Endothelial cell of umbilical vein (primary cell): ENCODE data around the gene IRX5. TPM values are rescaled to one million over a fixed set of nuclear protein-coding genes. Genes with fewer than 3 reads are reported as not detected.

Source experiments
- BruUV-seq: library from RNA; stranded (reverse); fragments of 400-500 nt; replicated peaks from 2 replicates; lab custom pipeline; 2021; lab: Mats Ljungman, UMichigan
- CTCF ChIA-PET: fragments of 300-600, 350-600 bp; sonication (Branson Sonifier 250); formaldehyde crosslinking; loops from one replicate; lab custom pipeline; 2021; ENCODE audit warnings: antibody characterized with exemption, inconsistent platforms; lab: Charles Lee
- POLR2A ChIA-PET: fragments of 300-600, 350-600 bp; sonication (Branson Sonifier 250); formaldehyde crosslinking; loops from one replicate; lab custom pipeline; 2021; ENCODE audit warnings: antibody characterized with exemption, inconsistent platforms; lab: Charles Lee
- DNase-seq: peaks from one replicate; pipeline ENCODE4 v3.0.0-alpha.2; 2011; ENCODE audit warnings: low read depth, low spot score
- FAIRE-seq: peaks from 2 replicates; lab custom pipeline; 2011; peaks lifted over from hg19 to GRCh38; lab: Jason Lieb, UNC
- H2AFZ ChIP-seq: 2 replicates; pipeline ENCODE4 v1.6.0; 2012; ENCODE audit warnings: low read depth, low read length, control low read depth, inconsistent platforms
- H3K27ac ChIP-seq: 2 replicates; pipeline ENCODE4 v1.5.1; 2011; ENCODE audit warnings: low read depth, mild to moderate bottlenecking, control low read depth, low read length, moderate library complexity; ENCODE audit not compliant: insufficient read depth
- H3K27me3 ChIP-seq, 2 experiments: 2 replicates each; pipeline versions ENCODE4 v1.6.0 to v1.6.1; 2011; ENCODE audit warnings: low read length in 2 of 2, mixed read lengths in 1 of 2; ENCODE audit not compliant: control insufficient read depth in 2 of 2, insufficient read depth in 2 of 2
- H3K36me3 ChIP-seq, 2 experiments: 2 replicates in 1 of 2; 3 replicates in 1 of 2; pipeline ENCODE4 v1.5.1; 2011; ENCODE audit warnings: low read length in 2 of 2, mild to moderate bottlenecking in 1 of 2, moderate library complexity in 1 of 2; ENCODE audit not compliant: control insufficient read depth in 2 of 2, insufficient read depth in 2 of 2; ENCODE audit errors: extremely low read depth in 1 of 2
- H3K4me1 ChIP-seq: 3 replicates; pipeline ENCODE4 v1.5.1; 2011; ENCODE audit warnings: mild to moderate bottlenecking, low read length; ENCODE audit not compliant: control insufficient read depth, insufficient read depth; ENCODE audit errors: extremely low read depth
- H3K4me2 ChIP-seq: 2 replicates; pipeline ENCODE4 v1.6.1; 2011; ENCODE audit warnings: low read length, control low read depth, mixed read lengths; ENCODE audit not compliant: insufficient read depth
- H3K4me3 ChIP-seq, 3 experiments: fragments of 200-600 bp in 1 of 3; sonication (generic), shearing (Covaris generic) in 1 of 3; replicated peaks in 1 of 3; 2 replicates each; pipeline ENCODE4 v1.5.1; 2011 to 2016; ENCODE audit warnings: control low read depth in 3 of 3, low read length in 3 of 3, mild to moderate bottlenecking in 2 of 3, inconsistent platforms in 1 of 3, low read depth in 1 of 3, moderate library complexity in 1 of 3; ENCODE audit not compliant: insufficient read depth in 1 of 3
- H3K79me2 ChIP-seq: 2 replicates; pipeline ENCODE4 v1.6.0; 2012; ENCODE audit warnings: low read length, inconsistent platforms; ENCODE audit not compliant: control insufficient read depth, insufficient read depth
- H3K9ac ChIP-seq: replicated peaks from 2 replicates; pipeline ENCODE3; 2011; ENCODE audit warnings: low read length, control low read depth; ENCODE audit not compliant: insufficient read depth; ENCODE audit errors: extremely low read depth
- H3K9me1 ChIP-seq: replicated peaks from 3 replicates; pipeline ENCODE4 v1.6.0; 2011; ENCODE audit warnings: mild to moderate bottlenecking, low read length; ENCODE audit not compliant: control insufficient read depth, insufficient read depth; ENCODE audit errors: extremely low read depth
- H3K9me3 ChIP-seq: replicated peaks from 2 replicates; pipeline ENCODE4 v1.5.1; 2012; ENCODE audit warnings: low read length, inconsistent platforms; ENCODE audit not compliant: control insufficient read depth, insufficient read depth
- H4K20me1 ChIP-seq: replicated peaks from 2 replicates; pipeline ENCODE3; 2011; ENCODE audit warnings: mild to moderate bottlenecking, low read length; ENCODE audit not compliant: control insufficient read depth, insufficient read depth; ENCODE audit errors: extremely low read depth
- CTCF ChIP-seq, 2 donors: IDR thresholded peaks; 1 replicate in 1 of 2; 2 replicates in 1 of 2; pipeline ENCODE4 v1.5.1; 2011; ENCODE audit warnings: low read length in 2 of 2, mild to moderate bottlenecking in 2 of 2, moderate library complexity in 2 of 2, control low read depth in 1 of 2, inconsistent platforms in 1 of 2, low read depth in 1 of 2; ENCODE audit not compliant: insufficient read depth in 1 of 2; ENCODE audit errors: extremely low read depth in 1 of 2
- EZH2 ChIP-seq: IDR thresholded peaks from 2 replicates; pipeline ENCODE4 v1.6.1; 2012; ENCODE audit warnings: borderline replicate concordance, low read depth, mild to moderate bottlenecking, moderate library complexity, low read length, inconsistent platforms; ENCODE audit not compliant: severe bottlenecking
- FOS ChIP-seq: IDR thresholded peaks from 2 replicates; pipeline ENCODE4 v1.6.1; 2011; ENCODE audit warnings: mild to moderate bottlenecking, low read length, moderate library complexity, borderline replicate concordance; ENCODE audit not compliant: insufficient read depth
- GATA2 ChIP-seq: IDR thresholded peaks from 2 replicates; pipeline ENCODE4 v1.7.0; 2011; ENCODE audit warnings: low read depth, mild to moderate bottlenecking, moderate library complexity, mixed read lengths, low read length; ENCODE audit not compliant: insufficient read length, insufficient read depth
- JUN ChIP-seq: IDR thresholded peaks from 2 replicates; pipeline ENCODE4 v1.6.1; 2011; ENCODE audit warnings: borderline replicate concordance, low read depth; ENCODE audit not compliant: insufficient read length, insufficient read depth
- MAX ChIP-seq: IDR thresholded peaks from 2 replicates; pipeline ENCODE4 v1.6.1; 2011; ENCODE audit not compliant: insufficient read depth, insufficient read length
- MYC ChIP-seq: IDR thresholded peaks from one replicate; pipeline ENCODE4 v1.6.1; 2011; ENCODE audit warnings: mild to moderate bottlenecking, low read depth, low read length
- POLR2A ChIP-seq: IDR thresholded peaks from 2 replicates; pipeline ENCODE4 v1.6.1; 2012; ENCODE audit warnings: low read depth, mild to moderate bottlenecking, control low read depth, low read length
- POLR2AphosphoS5 ChIP-seq: IDR thresholded peaks from 2 replicates; pipeline ENCODE4 v1.6.1; 2012; ENCODE audit warnings: low read depth, mild to moderate bottlenecking, control low read depth, low read length, moderate library complexity; ENCODE audit not compliant: insufficient read depth
- dilution Hi-C: fragments of 300-500 bp; cut with MboI; formaldehyde crosslinking; loops from one replicate; pipeline ENCODE4 v1.15.0; 2019; ENCODE audit warnings: low sequenced_read_pairs; ENCODE audit not compliant: extremely low pct_ligation_motif_present
- intact Hi-C: fragments of 100-400 bp; cut with micrococcal nuclease; formaldehyde crosslinking; loops from one replicate; pipeline ENCODE4 v1.10.0; 2022
- polyA plus RNA-seq, 4 experiments: library from polyadenylated mRNA; depleted of rRNA in 3 of 4; stranded (reverse) in 3 of 4; unstranded in 1 of 4; fragments of >200 nt; gene quantifications; 2 replicates each; pipeline versions ENCODE4 v1.2.1 to v1.2.3, GENCODE V29; 2011 to 2012; ENCODE audit warnings: missing spikeins in 1 of 4
- total RNA-seq: library from RNA; stranded (reverse); gene quantifications from 2 replicates; pipeline ENCODE4 v1.2.3, GENCODE V29; 2021

Gene IRX5
- total and polyA plus RNA-seq, 2 donors (not counting 3 experiments of a cell fraction or from before 2014, with no cell fraction given) = not detected

- no peak for TF ChIP-seq MYC
- no peak for TF ChIP-seq CTCF (IDR thresholded peaks at IDR 0.05; ENCODE audit: extremely low read depth in 1 of 2, insufficient read depth in 1 of 2, low read depth in 1 of 2, low read length in 2 of 2)
- TF ChIP-seq EZH2 = no peak
- no peak for TF ChIP-seq POLR2A
- Histone ChIP-seq H4K20me1 (no peaks in the 10 kb centered on the region), H3K4me1 (peaks cover 4% of the 10 kb centered on the region), H3K9me3 (no peaks in the 10 kb centered on the region), H3K9me1 (no peaks in the 10 kb centered on the region), H3K4me3 (no peak overlapping the region), H3K36me3 (no peaks in the 10 kb centered on the region), H3K27me3 (peaks cover 66 to 75% of the 10 kb centered on the region in 2 experiments), H3K9ac (no peak overlapping the region), H2AFZ (no peak overlapping the region), H3K4me2 (no peak overlapping the region), H3K27ac (no peak overlapping the region), H3K79me2 (no peaks in the 10 kb centered on the region)
- dilution Hi-C loops = no loop called here
- ChIA-PET POLR2A (no interaction called here), CTCF (interaction anchor here (1.0 kb wide), 1 partner anchor 10 kb away, joined by 3 read pairs; the partner anchor contains the start of gene IRX5)
- FAIRE-seq = no peak
- BruUV-seq = no TSS peak
- intact Hi-C loops = no loop called here
- DNase-seq = no peak
Observed at GRCh38 chr16:54940279-54940604, 9.6 kb downstream of the IRX5 start.

- Histone ChIP-seq H3K4me2 (no peak overlapping the region), H4K20me1 (no peaks in the 10 kb centered on the region), H3K9ac (no peak overlapping the region), H3K9me3 (no peaks in the 10 kb centered on the region), H3K4me3 (no peak overlapping the region), H2AFZ (no peak overlapping the region), H3K27ac (no peak overlapping the region), H3K4me1 (peaks cover 4% of the 10 kb centered on the region), H3K36me3 (no peaks in the 10 kb centered on the region), H3K79me2 (no peaks in the 10 kb centered on the region), H3K9me1 (no peaks in the 10 kb centered on the region), H3K27me3 (peaks cover 44 to 53% of the 10 kb centered on the region in 2 experiments)
- ChIA-PET CTCF (interaction anchor here (1.0 kb wide), 1 partner anchor 997 kb away, joined by 4 read pairs; no protein-coding TSS in a partner anchor), POLR2A (no interaction called here)
- FAIRE-seq (no peak), DNase-seq (no peak)
- BruUV-seq = no TSS peak
- intact Hi-C loops (no loop called here), dilution Hi-C loops (no loop called here)
- TF ChIP-seq MAX = no peak
- no peak for TF ChIP-seq FOS
- no peak for TF ChIP-seq POLR2AphosphoS5
- TF ChIP-seq EZH2 = no peak
- no peak for TF ChIP-seq JUN
- TF ChIP-seq POLR2A = no peak
- no peak for TF ChIP-seq CTCF (IDR thresholded peaks at IDR 0.05; ENCODE audit: extremely low read depth in 1 of 2, insufficient read depth in 1 of 2, low read depth in 1 of 2, low read length in 2 of 2)
- TF ChIP-seq GATA2 = no peak
- TF ChIP-seq MYC = no peak
Observed at GRCh38 chr16:54942353-54942943, 11.8 kb downstream of the IRX5 start.
